Jurkat, Clone E6-1 (cell line): ENCODE measurements around the gene PLAGL1.

ENCODE experiments used
- DNase-seq: peaks from one replicate; pipeline ENCODE4 v3.0.0-alpha.2; 2011; ENCODE audit warnings: low read depth, low spot score
- H3K4me3 ChIP-seq: 2 replicates; pipeline ENCODE4 v1.5.1; 2011; ENCODE audit warnings: mild to moderate bottlenecking, low read length, control low read depth, moderate library complexity

Gene PLAGL1

DNA sequence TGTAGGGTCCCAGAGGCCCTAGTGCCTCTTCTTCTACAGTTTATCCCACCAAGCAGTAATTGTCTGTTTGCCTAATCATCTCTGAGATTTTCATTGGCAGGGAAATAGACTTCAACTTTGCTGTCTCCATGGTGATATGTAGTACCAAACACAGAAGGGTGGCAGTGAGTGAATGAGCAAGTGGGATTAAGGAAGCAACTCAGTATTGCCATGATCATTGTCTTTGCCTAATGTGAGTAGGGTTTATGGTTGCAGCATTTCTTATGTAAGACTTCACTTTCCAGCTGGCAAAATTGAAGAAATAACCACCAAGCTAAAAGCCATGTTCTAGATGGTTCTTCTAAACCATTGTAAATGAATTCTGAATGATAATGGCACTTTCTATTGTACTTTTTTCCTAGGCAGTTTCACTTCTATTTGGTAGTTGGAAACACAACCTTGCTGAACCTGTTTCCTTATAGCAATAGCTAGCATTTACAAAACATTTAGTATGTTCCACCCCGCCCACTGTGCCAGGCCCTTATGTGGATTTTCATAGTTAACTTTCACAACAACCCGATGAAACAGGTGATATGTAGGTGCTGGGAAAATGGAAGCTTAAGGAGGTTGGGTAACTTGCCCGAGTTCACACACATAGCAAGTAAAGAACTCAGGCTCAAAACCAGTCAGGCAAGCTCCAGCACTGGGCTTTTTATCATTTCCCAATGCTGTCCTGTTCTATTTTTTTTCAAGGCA is 111.8 kb downstream of the PLAGL1 start:
- DNase-seq: no peak
- no peak overlapping the region for H3K4me3 ChIP-seq

DNA sequence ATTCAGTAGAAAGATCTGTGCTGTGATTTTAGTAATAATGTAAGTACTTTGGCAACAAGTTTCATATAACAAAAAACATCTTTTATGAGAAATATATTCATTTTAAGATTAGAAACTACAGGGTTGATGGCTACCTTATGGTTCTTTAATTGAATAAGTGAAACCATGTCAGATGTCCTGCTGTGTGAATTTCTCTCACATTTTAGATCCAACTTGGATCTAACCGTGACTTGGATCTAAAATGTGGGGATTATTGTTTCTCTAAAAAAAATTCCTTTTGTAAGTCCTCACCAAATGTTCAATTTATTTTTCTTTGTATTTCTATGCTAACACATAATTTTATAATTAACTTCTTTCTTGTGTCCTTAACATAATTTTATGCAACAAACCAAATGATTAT is 113.4 kb downstream of the PLAGL1 start:
- no peak overlapping the region for H3K4me3 ChIP-seq
- DNase-seq: no peak
